ENCODE results near the gene ENOX2. TPM values are rescaled to one million over a fixed set of nuclear protein-coding genes. Genes with fewer than 3 reads are reported as not detected.

ENOX2 gene
- total RNA-seq, 1 donor from 2014 or later: 13.6 TPM

DNA sequence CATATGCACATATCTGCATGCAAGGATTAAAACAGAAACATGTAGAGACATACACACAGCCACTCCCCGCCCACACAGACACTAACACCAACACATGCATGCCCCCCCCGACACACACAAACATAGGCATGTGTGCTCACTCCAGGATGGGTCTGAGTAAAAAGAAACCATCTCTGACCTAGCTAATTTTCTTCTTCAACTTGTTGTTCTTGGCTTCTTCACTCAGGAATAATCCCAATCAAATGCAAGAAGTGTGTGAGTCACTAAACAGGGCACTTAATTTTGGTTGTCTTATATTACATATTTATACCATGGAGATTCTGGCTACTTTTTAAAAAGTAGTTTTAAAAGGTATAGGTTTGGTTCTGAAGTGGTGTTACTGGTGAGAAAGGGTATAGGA lies 28.3 kb downstream of the ENOX2 start:
- Mint-ChIP-seq H3K9me3 (ENCODE audit: unreplicated experiment) (peaks cover 8% of the 10 kb centered on the region), H3K27ac (ENCODE audit: unreplicated experiment) (no peak overlapping the region), H3K36me3 (ENCODE audit: unreplicated experiment) (no peaks in the 10 kb centered on the region), H3K4me3 (ENCODE audit: unreplicated experiment) (no peak overlapping the region), H3K27me3 (ENCODE audit: unreplicated experiment) (no peaks in the 10 kb centered on the region), H3K4me1 (ENCODE audit: unreplicated experiment) (peaks cover 20% of the 10 kb centered on the region)
- no peak for DNase-seq (ENCODE audit: extremely low spot score, unreplicated experiment)
- TF ChIP-seq, protein P1, sequence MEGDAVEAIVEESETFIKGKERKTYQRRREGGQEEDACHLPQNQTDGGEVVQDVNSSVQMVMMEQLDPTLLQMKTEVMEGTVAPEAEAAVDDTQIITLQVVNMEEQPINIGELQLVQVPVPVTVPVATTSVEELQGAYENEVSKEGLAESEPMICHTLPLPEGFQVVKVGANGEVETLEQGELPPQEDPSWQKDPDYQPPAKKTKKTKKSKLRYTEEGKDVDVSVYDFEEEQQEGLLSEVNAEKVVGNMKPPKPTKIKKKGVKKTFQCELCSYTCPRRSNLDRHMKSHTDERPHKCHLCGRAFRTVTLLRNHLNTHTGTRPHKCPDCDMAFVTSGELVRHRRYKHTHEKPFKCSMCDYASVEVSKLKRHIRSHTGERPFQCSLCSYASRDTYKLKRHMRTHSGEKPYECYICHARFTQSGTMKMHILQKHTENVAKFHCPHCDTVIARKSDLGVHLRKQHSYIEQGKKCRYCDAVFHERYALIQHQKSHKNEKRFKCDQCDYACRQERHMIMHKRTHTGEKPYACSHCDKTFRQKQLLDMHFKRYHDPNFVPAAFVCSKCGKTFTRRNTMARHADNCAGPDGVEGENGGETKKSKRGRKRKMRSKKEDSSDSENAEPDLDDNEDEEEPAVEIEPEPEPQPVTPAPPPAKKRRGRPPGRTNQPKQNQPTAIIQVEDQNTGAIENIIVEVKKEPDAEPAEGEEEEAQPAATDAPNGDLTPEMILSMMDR (IDR thresholded peaks at IDR 0.05): no peak

DNA sequence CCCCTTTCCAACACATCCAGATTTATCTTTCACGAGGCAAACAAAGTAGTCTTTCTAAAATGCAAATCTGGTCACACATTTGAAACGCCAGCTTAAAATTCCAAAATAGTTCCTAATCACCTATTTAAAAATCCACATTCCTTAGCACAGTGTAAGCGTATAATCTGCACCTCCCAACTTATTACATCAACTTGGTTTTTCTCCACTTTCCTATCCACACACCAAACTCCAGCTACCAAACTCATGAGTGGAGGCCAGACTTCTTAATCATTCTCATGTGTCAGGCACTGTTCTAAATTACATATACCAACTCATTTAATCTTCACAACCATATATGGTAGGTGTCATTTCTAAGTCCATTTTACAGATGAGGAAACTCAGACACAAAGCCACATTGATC lies 33.8 kb downstream of the ENOX2 start:
- TF ChIP-seq, protein P1 (IDR thresholded peaks at IDR 0.05): no peak

DNA sequence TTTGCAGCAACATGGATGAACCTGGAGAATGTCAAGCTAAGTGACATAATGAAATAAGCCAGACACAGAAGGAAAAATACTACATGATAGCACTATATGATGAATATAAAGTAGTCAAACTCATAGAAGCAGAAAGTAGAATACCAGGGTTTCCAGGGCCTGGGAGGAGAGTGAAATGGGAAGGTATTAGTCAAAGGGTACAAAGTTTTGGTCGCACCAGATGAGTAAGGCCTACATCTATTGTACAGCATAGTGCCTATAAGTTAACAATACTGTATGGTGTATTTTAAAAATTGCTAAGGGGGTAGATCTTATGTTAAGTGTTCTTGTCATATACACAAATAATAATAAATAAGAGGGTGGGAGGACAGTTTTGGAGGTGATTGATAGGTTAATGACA lies 41.5 kb downstream of the ENOX2 start:
- no peaks in the 10 kb centered on the region for H3K4me1 Mint-ChIP-seq (ENCODE audit: unreplicated experiment)
- TF ChIP-seq, protein P1 (IDR thresholded peaks at IDR 0.05): no peak
- DNase-seq (ENCODE audit: extremely low spot score, unreplicated experiment): no peak

More for the DNA sequence above, 33.8 kb downstream of the ENOX2 start:
- no peak for DNase-seq (ENCODE audit: extremely low spot score, unreplicated experiment)
- no peaks in the 10 kb centered on the region for H3K36me3 Mint-ChIP-seq (ENCODE audit: unreplicated experiment)
- H3K27me3 Mint-ChIP-seq (ENCODE audit: unreplicated experiment): no peaks in the 10 kb centered on the region
- H3K4me3 Mint-ChIP-seq (ENCODE audit: unreplicated experiment): no peak overlapping the region
- H3K27ac Mint-ChIP-seq (ENCODE audit: unreplicated experiment): no peak overlapping the region
- H3K4me1 Mint-ChIP-seq (ENCODE audit: unreplicated experiment): no peaks in the 10 kb centered on the region
- H3K9me3 Mint-ChIP-seq (ENCODE audit: unreplicated experiment): no peaks in the 10 kb centered on the region

DNA sequence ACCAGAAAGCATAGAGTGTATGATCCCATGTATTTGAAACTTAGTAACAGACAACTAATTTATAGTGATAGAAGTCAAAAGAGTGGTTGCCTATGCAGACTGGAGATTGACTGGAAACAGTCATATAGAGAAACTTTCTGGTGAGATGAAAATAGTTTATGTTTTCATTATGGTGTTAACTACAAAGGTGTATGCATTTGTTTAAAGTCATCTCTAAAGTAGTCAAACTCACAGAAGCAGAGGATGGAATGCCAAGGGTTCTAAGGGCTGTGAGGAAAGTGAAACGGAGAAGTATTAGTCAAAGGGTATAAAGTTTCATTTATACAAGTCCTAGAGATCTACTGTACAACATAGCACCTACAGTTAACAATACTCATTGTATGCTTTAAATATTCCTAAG lies 45.8 kb downstream of the ENOX2 start:
- Mint-ChIP-seq H3K4me3 (ENCODE audit: unreplicated experiment) (no peak overlapping the region), H3K27ac (ENCODE audit: unreplicated experiment) (no peak overlapping the region), H3K9me3 (ENCODE audit: unreplicated experiment) (peaks cover 10% of the 10 kb centered on the region), H3K4me1 (ENCODE audit: unreplicated experiment) (no peaks in the 10 kb centered on the region), H3K36me3 (ENCODE audit: unreplicated experiment) (no peaks in the 10 kb centered on the region), H3K27me3 (ENCODE audit: unreplicated experiment) (no peaks in the 10 kb centered on the region)
- TF ChIP-seq, protein P1 (IDR thresholded peaks at IDR 0.05): no peak
- no peak for DNase-seq (ENCODE audit: extremely low spot score, unreplicated experiment)

More for the DNA sequence above, 41.5 kb downstream of the ENOX2 start:
- no peak overlapping the region for H3K27ac Mint-ChIP-seq (ENCODE audit: unreplicated experiment)
- no peaks in the 10 kb centered on the region for H3K9me3 Mint-ChIP-seq (ENCODE audit: unreplicated experiment)
- no peaks in the 10 kb centered on the region for H3K36me3 Mint-ChIP-seq (ENCODE audit: unreplicated experiment)
- H3K4me3 Mint-ChIP-seq (ENCODE audit: unreplicated experiment): no peak overlapping the region
- no peaks in the 10 kb centered on the region for H3K27me3 Mint-ChIP-seq (ENCODE audit: unreplicated experiment)

DNA sequence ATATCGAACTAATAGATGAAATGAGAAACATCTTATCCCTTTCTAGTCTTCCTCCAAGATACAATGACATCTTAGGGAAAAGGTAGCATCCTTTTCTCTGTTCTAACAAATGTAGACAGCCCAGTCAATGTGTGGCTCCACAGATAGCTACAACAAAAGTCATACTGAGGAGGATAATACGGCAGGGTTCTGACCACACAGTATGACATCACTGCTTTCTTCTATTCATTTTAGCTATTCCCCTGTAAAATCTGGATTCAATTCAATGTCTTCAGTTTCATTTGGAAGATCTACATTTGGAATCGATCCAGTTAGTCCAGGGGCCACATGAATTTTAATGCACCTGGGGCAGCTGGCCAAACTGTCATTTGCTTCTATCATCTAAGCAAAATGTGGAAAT lies 51.4 kb downstream of the ENOX2 start:
- Mint-ChIP-seq H3K9me3 (ENCODE audit: unreplicated experiment) (peaks cover 10% of the 10 kb centered on the region), H3K36me3 (ENCODE audit: unreplicated experiment) (no peaks in the 10 kb centered on the region), H3K27ac (ENCODE audit: unreplicated experiment) (no peak overlapping the region), H3K4me3 (ENCODE audit: unreplicated experiment) (no peak overlapping the region), H3K27me3 (ENCODE audit: unreplicated experiment) (no peaks in the 10 kb centered on the region), H3K4me1 (ENCODE audit: unreplicated experiment) (no peaks in the 10 kb centered on the region)
- TF ChIP-seq, protein P1 (IDR thresholded peaks at IDR 0.05): no peak
- no peak for DNase-seq (ENCODE audit: extremely low spot score, unreplicated experiment)

Data from osteocyte (in vitro differentiated cells).